ENCODE measurements around the gene TASOR2.

TASOR2 gene

DNA sequence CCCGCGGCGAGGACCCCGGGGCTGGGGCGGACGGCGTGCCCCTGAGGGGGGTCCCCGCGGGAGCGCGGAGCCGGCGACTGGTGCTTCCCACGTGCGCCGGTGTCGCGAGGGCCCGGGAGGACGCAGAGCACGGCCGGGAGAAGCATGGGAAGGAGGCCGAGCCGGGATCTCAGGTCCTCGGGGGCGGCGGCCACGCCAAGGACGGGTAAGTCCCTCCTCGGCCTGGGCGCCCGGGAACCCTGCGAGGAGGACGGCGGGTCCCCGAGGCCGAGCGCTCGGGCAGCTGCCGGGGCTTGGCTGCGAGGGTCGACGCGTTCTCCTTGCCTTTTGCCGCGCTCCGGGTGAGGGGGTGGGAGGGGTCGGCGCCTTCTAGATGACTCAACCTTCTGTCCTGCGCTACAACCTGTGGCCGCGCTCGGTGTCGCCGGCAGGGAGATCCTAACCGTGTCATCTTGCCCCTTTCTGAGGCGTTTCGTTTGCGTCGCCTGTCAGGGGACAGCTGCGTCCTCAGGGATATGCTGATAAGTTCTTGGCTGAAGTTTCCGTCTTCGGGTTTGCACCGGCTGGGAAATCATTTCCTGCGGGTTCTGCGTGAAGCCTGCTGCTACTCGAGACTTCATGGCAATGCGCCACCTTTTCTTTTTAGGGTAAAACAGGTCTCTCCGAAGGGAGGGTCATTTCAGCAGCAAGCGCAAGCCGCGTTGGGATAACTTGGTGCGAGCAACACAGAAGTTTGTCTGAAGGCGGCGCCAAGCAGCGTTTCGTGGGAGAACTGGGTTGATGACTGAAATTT is 529 bp downstream of the TASOR2 start:
- DNase-seq, result peak; percentile 63

DNA sequence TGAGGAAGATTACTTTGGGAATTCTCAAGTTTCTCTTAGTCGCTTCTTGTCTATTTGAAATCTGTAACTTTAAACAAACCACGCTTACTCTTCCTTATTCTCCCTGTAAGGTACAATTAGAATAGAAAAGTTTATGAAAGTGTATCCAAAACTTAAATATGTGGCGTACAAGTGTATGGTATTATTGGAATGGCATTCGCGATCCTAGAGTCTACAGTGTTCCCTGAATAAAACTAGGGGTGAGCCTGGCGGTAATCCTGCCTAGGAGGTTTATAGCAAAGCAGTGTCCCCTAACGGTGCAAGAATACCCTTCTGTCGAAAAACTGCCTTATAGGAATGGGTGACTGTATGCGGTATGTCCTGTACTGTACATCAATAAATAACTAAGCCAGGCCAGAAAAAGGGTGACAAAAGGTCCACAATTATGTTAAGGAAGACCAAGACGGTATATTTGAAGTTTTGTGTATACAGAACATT is 1.2 kb downstream of the TASOR2 start:
- no peak for DNase-seq

DNA sequence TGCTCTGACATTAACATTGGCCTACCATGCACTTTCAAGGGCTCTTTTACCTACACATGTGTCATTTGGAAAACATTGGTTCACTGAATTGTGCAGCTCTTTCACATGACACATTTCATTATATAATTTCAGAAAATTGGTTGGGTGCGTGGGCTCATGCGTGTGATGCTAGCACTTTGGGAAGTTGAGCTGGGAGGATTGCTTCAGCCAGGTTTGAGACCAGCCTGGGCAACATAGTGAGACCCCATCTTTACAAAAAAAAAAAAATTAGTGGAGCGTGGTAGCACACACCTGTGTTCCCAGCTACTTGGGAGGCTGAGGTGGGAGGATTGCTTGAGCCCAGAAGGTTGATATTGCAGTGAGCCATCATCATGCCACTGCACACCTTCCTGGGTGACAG is 3.9 kb downstream of the TASOR2 start:
- DNase-seq, result no peak

- DNase-seq, result no peak
These were observed 7.1 kb downstream of the TASOR2 start for GRCh38 chr10:5691786-5692185.

DNA sequence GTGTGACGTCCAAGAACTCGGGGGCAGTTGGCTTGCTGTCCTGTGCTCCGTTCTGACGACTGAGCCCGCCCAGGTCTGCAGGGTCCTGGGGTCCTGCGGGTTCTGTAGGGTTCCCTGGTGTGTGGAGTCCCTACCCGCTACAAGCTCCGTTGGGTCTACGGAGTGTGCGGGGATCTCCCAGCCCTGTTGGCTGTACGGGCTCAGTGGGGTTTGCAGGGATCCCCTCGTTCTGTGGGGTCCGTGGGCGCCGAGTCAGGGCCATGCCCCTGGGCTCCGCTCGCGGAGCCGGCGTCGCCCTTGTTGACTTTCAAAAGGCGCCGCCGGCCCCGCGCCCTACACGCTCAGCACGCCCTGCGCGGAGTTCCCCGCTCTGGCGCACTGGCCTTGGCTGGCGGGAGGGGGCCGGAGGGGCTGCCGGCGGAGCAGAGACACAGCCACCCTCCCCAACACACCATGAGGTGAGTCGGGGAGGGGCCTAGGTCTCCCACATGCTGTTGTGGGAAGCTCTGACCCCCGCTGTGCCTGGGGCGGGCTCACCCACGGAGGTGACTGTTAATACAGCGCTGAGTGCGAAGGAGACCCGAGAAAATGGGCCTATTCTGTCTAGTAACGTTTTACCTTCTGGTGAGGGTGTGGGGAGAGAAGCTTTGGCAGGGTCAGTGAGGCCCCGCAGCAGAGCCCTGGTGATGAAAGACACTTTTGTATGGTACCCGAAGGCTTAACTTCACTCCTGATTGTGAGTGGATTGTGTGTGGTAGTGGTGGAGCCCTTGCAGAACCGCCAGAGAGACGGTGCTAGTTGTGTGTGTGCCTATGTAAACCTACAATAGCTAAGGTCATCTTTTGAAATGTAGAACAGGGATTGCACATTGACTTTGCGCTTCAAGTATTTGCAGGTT is 8.1 kb downstream of the TASOR2 start:
- DNase-seq, result peak; percentile 68

- DNase-seq, result no peak
These were observed 9.9 kb downstream of the TASOR2 start for GRCh38 chr10:5694573-5694972.

GRCh38 chr10:5697342-5697741 is 12.7 kb downstream of the TASOR2 start:
- DNase-seq, result no peak

- no peak for DNase-seq
These were observed 13.4 kb downstream of the TASOR2 start for GRCh38 chr10:5698062-5698461.

GRCh38 chr10:5708356-5708755 is 23.7 kb downstream of the TASOR2 start:
- DNase-seq, result no peak

GRCh38 chr10:5709865-5710264 is 25.2 kb downstream of the TASOR2 start:
- no peak for DNase-seq

DNA sequence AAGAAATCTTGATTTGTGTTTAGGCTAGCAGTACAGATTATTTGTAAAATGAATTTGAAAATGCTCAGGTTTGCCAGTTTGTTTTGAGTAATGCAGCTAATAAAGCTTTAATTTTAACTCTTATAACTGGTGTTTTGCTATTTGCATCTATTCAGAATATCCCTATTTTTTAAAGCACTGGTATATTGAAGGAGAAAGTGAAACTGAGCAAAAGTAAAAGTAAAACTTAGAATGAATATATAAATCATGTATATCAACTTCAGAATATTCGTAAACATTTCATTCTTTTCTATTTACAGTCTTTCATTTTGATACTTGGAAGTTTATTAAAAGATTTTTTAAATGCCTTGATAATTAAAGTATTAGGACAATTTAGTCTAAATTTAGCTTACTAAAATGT is 26.2 kb downstream of the TASOR2 start:
- no peak for DNase-seq

DNA sequence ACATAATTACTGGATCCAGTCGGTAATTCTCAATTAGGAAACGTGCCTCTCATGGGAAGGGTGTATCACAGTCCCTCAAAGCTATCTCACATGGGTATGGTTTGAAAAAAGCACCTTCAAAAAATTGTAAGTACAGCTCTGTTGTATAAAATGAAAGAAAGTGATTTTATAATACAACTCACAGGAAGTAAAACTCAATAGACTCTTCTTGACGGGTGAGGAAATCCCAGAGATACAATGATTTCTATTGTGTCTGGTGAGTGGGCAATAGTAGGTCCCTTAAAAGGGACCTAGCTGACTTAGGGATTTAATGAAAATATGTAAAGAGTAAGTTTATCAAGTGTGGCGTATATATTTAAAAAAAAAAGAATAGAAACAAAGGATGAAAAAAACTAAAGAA is 27.0 kb downstream of the TASOR2 start:
- DNase-seq, result peak; percentile 14

DNA sequence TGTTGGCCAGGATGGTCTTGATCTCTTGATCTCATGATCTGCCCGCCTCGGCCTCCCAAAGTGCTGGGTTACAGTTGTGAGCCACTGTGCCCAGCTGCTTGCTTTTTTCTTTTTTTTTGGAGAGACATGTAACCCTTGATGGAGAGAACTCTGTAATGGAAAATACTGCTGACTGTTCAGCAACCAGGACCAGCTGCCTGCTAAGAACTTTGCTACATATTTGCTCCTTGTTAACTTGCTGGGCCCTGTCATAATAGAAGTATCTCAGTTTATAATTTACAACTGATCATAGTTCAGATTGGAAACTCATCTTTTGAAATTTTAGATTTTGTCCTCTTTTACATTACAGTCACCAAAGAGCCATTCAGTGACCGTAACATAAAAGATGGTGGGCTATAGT is 34.9 kb downstream of the TASOR2 start:
- DNase-seq, result no peak

GRCh38 chr10:5720182-5720581 is 35.5 kb downstream of the TASOR2 start:
- no peak for DNase-seq

DNA sequence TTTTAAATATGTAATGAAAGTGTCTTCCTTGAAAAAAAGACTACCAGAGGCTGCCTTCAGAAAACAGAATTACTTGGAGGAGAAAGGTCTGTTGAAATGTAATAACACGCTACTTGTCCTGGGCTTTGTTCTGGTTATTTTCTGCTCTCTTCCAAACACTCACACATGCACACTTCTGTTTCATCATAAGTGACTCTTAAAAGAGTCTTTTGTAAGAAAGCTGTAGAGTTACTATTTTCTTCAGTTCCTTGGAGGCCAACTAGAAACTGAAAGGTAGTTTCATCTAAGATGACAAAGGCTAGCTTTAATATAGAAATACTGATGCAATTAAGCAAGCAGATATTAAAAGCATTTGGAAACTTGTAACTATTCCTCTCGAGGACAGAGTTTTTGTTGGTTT is 39.1 kb downstream of the TASOR2 start:
- DNase-seq, result no peak

- no peak for DNase-seq
These were observed 46.1 kb downstream of the TASOR2 start for GRCh38 chr10:5730766-5731165.

DNA sequence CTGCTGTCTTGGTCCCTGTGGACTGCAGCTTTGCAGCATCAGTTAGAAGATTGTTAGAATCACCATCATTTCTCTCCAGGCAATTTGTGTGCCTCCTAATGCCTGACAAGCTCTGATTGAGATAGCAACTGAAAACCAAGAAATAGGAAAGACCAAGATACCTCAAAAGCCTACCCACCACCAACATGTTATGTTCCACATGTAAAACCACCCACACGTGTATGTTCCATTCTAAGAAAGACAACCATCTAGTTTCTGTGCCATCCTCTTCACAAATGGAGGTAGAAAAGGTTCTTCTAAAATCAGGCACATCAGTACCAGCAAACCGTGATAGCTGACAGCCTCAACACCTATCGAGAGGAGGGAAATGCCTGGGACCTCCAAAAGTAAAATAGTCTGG is 46.9 kb downstream of the TASOR2 start:
- DNase-seq, result no peak

- no peak for DNase-seq
These were observed 47.5 kb downstream of the TASOR2 start for GRCh38 chr10:5732141-5732540.
